ENCODE data around the gene BAZ2B.
"Not testable (repeated sequence)": the region's sequence is repeated elsewhere in the genome, so short reads cannot be mapped to it uniquely, and the experiment has no call there.

BAZ2B gene

DNA sequence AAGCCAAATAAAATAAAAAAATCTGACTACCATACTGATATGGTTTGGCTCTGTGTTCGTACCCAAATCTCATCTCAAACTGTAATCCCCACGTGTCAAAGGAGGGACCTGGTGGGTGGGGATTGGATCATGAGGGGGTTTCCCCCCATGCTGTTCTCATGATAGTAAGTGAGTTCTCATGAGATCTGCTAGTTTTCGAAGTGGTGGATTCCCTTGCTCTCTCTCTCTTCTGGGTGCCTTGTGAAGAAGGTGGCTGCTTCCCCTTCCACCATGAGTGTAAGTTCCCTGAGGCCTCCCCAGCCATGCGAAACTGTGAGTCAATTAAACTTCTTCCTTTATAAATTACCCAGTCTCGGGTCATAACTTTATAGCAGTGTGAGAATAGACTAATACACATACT is 206.1 kb downstream of the BAZ2B start:
- DNase-seq (ENCODE audit: low spot score): no peak

GRCh38 chr2:159409116-159409800 is 207.1 kb downstream of the BAZ2B start:
- no peak for DNase-seq (ENCODE audit: low spot score)

DNA sequence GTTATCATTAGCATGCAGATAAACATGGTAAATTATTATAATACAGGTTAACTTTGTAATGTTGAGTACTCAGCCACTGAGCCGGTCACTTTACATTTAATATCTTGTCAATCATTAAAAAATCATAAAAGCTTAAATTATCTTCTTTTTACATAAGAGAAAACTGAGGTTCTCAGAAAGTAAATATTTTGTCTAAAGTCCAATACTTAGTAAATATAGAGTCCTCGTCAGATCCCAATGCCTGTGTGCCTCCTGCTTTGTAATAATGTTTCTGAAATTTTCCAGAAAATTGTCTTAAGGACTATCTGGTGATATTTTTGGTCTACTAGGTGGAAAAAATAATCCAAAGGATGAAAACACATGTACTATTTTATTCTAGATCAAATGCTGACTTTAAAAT is 213.6 kb downstream of the BAZ2B start:
- DNase-seq (ENCODE audit: low spot score): no peak

GRCh38 chr2:159402160-159402559 is 214.2 kb downstream of the BAZ2B start:
- DNase-seq (ENCODE audit: low spot score): not testable (repeated sequence)

- DNase-seq (ENCODE audit: low spot score): no peak
Measured at GRCh38 chr2:159399716-159400415, 216.5 kb downstream of the BAZ2B start.

DNA sequence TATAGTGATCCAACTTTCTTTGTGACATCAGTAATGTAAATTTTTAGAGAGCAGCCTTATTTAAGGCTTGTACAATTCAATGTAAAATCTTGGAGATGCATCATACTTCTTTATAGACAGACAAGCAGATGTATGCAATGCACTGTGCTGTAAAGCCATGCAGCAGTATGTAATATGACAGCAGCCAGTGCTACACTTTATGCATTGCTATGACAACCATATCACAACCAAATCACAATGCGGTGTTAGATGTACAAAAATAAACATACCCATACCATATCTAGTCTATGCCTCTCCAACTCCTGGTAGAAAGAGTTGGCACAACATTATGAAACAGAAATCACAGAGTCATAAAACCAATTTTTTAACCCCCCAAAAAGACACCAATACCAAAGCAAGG is 219.5 kb downstream of the BAZ2B start:
- DNase-seq (ENCODE audit: low spot score): no peak

DNA sequence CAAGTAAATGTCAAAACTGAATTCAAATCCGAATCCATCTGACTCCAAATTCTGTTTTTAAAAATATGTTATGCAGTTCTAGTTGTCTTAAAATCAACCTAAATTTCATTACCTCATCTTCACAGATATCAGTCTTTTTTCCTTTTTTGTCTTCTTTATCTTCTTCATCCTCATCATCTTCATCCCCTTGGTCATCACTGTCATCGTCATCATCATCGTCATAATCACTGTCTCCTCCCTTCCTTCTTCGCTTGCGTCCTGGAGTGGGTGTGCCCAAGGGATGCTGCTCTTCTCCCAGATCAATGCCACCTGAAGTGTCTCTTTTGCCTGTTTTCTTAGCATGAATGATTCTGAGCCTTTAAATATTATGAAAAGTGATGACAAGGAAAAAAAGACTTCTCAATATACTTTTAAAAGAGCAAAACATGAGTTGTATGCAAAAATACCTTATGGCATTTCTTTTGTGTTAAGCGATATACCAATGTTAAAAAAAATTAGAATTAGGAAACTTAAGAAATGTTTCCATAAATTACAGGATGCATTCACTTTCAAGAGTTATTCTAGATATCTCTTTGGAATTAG is 233.8 kb downstream of the BAZ2B start:
- DNase-seq (ENCODE audit: low spot score): no peak

GRCh38 chr2:159381574-159381973 is 234.8 kb downstream of the BAZ2B start:
- no peak for DNase-seq (ENCODE audit: low spot score)

DNA sequence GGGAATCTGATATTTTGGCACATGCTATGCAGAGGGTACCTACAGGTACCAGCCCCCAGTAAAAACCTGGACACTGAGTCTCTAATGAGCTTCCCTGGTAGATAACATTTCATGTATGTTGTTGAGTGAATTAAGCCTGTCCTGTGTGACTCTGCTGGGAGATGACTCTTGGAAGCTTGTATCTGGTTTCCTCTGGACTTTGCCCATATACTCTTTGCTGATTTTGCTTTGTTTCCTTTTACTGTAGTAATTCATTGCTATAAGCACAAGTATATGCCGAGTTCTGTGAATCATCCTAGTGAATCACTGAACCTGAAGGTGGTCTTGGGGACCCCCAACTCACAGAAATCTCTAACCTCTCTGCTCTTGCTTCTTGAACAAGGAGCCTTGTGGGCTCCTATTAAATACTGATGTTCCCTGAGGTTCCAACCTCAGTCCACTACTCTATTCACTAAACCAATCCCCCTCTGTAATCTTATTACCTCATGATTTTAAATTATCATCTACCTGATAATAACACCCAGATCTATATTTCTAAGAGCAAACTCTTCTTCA is 235.6 kb downstream of the BAZ2B start:
- DNase-seq (ENCODE audit: low spot score): no peak

DNA sequence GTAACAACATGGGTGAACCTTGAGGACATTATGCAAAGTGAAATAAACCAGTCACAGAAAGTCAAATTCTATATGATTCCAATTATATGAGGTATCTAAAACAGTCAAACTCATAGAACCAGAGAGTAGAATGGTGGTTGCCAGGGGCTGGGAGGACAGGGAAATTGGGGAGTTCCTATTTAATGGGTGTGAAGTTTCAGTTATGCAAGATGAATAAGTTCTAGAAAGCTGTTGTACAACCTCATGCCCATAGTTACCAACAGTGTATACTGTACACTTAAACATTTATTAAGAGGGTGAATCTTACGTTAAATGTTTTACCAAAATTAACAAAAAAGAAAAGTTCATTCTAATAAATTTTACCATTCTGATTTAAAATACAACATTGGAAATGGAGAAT is 237.2 kb downstream of the BAZ2B start:
- no peak for DNase-seq (ENCODE audit: low spot score)

DNA sequence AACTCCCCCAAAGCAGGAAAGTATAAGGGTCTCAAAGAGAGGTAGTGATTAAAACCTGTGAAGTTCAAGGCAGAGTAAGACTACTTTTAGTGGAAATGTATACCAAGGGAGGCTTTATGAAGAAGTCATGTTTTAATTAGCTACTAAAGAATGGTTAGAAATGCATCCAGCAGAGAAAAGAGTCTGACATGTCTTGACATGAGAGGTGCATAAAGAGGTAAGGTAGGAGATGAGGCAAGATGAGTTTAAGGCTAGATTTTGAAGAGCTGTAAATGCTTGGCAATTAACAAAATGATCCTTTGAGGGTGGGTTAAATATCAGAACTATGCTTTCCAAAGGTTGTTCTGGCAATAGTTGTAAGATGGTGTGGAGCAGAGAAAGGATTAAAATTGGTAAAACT is 241.1 kb downstream of the BAZ2B start:
- no peak for DNase-seq (ENCODE audit: low spot score)

- DNase-seq (ENCODE audit: low spot score): no peak
Measured at GRCh38 chr2:159371506-159371905, 244.8 kb downstream of the BAZ2B start.

DNA sequence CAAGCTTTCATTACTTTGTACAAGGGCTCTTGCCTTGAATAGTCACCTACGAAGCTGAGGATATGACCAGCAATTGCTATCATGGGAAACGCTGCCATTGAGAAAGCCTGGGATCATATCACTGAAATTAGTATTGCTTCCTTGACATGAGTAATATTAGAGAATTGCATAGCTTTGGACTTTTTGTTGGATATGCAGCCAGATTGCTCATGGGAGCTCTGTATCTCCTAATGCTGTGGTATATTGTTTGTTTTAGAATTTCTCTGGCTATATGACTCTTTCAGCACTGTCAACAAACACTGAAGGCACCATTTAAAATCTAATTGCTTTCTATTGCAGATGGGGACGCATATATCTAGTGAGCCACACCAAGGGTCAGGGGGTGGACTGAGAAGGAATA is 249.8 kb downstream of the BAZ2B start:
- no peak for DNase-seq (ENCODE audit: low spot score)

DNA sequence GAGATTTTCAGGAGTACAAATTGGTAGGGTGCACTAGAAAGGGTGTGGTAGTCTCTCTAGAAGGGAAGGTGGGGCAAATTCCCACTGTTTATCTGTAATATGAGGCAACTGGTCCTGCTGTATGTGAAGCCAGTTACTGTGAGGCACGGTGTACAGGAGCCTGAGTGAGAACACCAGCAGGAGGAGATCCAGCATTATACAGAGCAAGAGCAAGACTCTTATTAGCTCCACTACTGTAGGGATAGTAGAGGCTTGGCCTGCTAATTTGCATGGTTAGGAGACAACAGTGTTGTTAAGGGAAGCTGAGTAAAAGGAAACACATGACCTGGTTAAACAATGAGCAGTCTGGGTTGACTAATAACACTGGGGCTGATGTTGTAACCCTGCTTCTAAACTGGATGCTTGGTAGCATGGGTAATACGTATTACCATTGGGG is 253.5 kb downstream of the BAZ2B start:
- DNase-seq (ENCODE audit: low spot score): no peak

DNA sequence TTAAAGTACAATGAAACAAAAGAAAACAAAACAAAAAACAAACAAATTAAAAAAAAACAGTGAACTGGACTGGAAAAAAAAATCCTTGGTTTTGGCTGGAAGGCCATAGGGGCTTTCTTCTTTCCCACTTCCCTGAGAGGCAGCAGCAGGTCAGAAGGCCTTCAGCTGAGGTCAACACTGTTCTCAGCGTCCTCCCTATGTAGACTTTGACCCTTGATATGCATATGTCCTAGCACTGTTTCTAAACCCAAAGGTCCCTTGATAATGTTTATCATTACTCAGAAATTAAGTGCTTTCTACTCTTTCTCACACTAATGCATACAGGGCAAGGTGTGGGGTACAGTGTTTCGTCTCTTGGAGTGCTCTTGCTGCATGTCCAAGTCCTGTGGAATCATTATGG is 254.3 kb downstream of the BAZ2B start:
- DNase-seq (ENCODE audit: low spot score): no peak

DNA sequence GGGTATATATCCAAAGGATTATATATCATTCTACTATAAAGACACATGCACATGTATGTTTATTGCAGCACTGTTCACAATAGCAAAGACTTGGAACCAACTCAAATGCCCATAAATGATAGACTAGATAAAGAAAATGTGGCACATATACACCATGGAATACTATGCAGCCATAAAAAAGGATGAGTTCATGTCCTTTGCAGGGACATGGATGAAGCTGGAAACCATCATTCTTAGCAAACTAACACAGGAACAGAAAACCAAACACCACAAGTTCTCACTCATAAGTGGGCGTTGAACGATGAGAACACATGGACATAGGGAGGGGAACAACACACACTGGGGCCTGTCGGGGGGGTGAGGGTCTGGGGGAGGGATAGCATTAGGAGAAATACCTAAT is 254.7 kb downstream of the BAZ2B start:
- DNase-seq (ENCODE audit: low spot score): not testable (repeated sequence)

DNA sequence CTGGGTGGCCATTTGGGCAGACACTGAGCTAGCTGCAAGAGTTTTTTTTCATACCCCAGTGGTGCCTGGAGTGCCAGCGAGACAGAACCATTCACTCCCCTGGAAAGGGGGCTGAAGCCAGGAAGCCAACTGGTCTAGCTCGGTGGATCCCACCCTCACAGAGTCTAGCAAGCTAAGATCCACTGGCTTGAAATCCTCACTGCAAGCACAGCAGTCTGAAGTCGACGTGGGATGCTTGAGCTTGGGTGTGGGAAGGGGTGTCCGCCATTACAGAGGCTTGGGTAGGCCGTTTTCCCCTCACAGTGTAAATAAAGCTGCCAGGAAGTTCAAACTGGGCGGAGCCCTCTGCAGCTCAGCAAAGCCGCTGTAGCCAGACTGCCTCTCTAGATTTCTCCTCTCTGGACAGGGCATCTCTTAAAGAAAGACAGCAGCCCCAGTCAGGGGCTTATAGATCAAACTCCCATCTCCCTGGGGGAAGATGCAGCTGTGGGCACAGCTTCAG is 260.2 kb downstream of the BAZ2B start:
- DNase-seq (ENCODE audit: low spot score): no peak

GRCh38 chr2:159351977-159352376 is 264.4 kb downstream of the BAZ2B start:
- no peak for DNase-seq (ENCODE audit: low spot score)

DNA sequence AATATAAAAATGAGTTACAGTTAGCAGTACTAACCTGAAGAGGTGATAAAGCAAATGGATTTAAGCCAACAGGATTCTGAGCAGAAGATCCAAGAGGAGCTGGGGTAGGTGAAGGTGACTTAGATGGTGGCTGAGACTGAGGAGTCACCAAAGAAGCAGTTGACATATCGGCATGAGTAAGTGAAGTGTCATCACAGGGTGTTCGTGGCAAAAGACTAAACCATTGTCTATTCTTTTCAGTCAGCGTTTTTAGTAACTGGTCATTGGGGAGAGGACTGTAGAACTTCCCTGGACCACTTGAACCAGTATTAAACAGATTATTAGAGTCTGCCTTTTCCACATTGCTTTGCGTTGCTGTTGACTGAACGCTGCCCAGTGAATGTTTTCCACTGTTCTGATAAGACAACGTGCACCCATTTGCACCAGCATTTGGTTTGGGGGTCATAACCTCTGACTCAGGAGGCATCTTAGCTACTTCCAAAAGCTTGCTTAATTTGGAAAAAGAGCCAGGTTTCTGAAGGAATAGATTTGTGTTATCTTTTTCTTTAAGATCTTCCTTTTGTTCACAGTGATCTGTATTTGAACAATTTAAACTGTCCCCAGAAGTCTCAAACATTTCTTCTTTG is 266.6 kb downstream of the BAZ2B start:
- DNase-seq (ENCODE audit: low spot score): no peak

GRCh38 chr2:159326569-159327255 is 289.6 kb downstream of the BAZ2B start:
- no peak for DNase-seq (ENCODE audit: low spot score)

GRCh38 chr2:159322419-159322818 is 293.9 kb downstream of the BAZ2B start:
- DNase-seq (ENCODE audit: low spot score): no peak

Measured in CD4-positive, alpha-beta T cell treated with Interleukin-15 for 4 hours (primary cell).